CD14-positive monocyte (primary cell): ENCODE data around the gene CHMP2A. TPM values are rescaled to one million over a fixed set of nuclear protein-coding genes. Genes with fewer than 3 reads are reported as not detected.

Source experiments
- DNase-seq, 3 donors: peaks; one replicate each; pipeline ENCODE4 v3.0.0-alpha.2; 2011 to 2022
- H2AFZ ChIP-seq: 2 replicates; pipeline ENCODE4 v1.6.0; 2012; ENCODE audit warnings: mild to moderate bottlenecking, low read depth, low read length, inconsistent platforms; ENCODE audit not compliant: insufficient read depth, poor library complexity, severe bottlenecking
- H3K27ac ChIP-seq, 2 donors: 1 replicate in 1 of 2; 2 replicates in 1 of 2; pipeline ENCODE4 v1.5.1; 2012 to 2013; ENCODE audit warnings: low read length in 2 of 2, control low read depth in 1 of 2, inconsistent platforms in 1 of 2, low read depth in 1 of 2, mild to moderate bottlenecking in 1 of 2
- H3K27me3 ChIP-seq, 2 donors: one replicate each; pipeline versions ENCODE4 v1.6.0 to v1.6.1; 2011 to 2013; ENCODE audit warnings: low read length in 2 of 2; ENCODE audit not compliant: control insufficient read depth in 2 of 2, insufficient read depth in 2 of 2
- H3K36me3 ChIP-seq, 2 donors: replicated peaks in 1 of 2; 1 replicate in 1 of 2; 2 replicates in 1 of 2; pipeline versions ENCODE4 v1.5.1 to v1.6.1; 2012 to 2013; ENCODE audit warnings: low read length in 2 of 2, control low read depth in 1 of 2, inconsistent platforms in 1 of 2, mild to moderate bottlenecking in 1 of 2; ENCODE audit not compliant: insufficient read depth in 2 of 2, control insufficient read depth in 1 of 2
- H3K4me1 ChIP-seq, 2 donors: 1 replicate in 1 of 2; 2 replicates in 1 of 2; pipeline versions ENCODE4 v1.5.1 to v1.6.1; 2012 to 2013; ENCODE audit warnings: low read length in 2 of 2, control low read depth in 1 of 2, inconsistent platforms in 1 of 2, mild to moderate bottlenecking in 1 of 2, moderate library complexity in 1 of 2; ENCODE audit not compliant: insufficient read depth in 2 of 2, control insufficient read depth in 1 of 2
- H3K4me2 ChIP-seq: replicated peaks from 2 replicates; pipeline ENCODE3; 2012; ENCODE audit warnings: low read length, moderate library complexity, mild to moderate bottlenecking; ENCODE audit not compliant: poor library complexity, severe bottlenecking; ENCODE audit errors: extremely low read depth
- H3K4me3 ChIP-seq, 3 experiments: fragments of 200-600 bp in 1 of 3; sonication (generic) in 1 of 3; replicated peaks in 1 of 3; 1 replicate in 2 of 3; 2 replicates in 1 of 3; pipeline ENCODE4 v1.5.1; 2011 to 2013; ENCODE audit warnings: low read length in 3 of 3, mild to moderate bottlenecking in 3 of 3, control low read depth in 2 of 3, low read depth in 2 of 3, inconsistent platforms in 1 of 3, moderate library complexity in 1 of 3
- H3K79me2 ChIP-seq: 2 replicates; pipeline ENCODE4 v1.6.0; 2012; ENCODE audit warnings: mild to moderate bottlenecking, control low read depth, inconsistent platforms, low read length, moderate library complexity; ENCODE audit not compliant: insufficient read depth
- H3K9ac ChIP-seq: 2 replicates; pipeline ENCODE4 v1.6.0; 2017; ENCODE audit warnings: low read length, mild to moderate bottlenecking; ENCODE audit not compliant: insufficient read depth, poor library complexity, severe bottlenecking
- H3K9me3 ChIP-seq, 2 donors: replicated peaks in 1 of 2; 1 replicate in 1 of 2; 2 replicates in 1 of 2; pipeline versions ENCODE4 v1.5.1 to v1.6.1; 2012 to 2013; ENCODE audit warnings: low read length in 2 of 2, control low read depth in 1 of 2; ENCODE audit not compliant: control insufficient read depth in 1 of 2, insufficient read depth in 1 of 2
- H4K20me1 ChIP-seq: 2 replicates; pipeline ENCODE4 v1.6.0; 2012; ENCODE audit warnings: mild to moderate bottlenecking, low read length, control low read depth, moderate library complexity; ENCODE audit not compliant: insufficient read depth
- H3K27ac Mint-ChIP-seq, 7 donors: one replicate each; pipeline ENCODE4 v1.8.0; 2020; ENCODE audit warnings: mild to moderate bottlenecking in 7 of 7, mixed read lengths in 7 of 7, moderate library complexity in 6 of 7, inconsistent platforms in 2 of 7
- H3K27me3 Mint-ChIP-seq, 3 donors: one replicate each; pipeline ENCODE4 v1.8.0; 2021 to 2022; ENCODE audit warnings: low read depth in 3 of 3, mild to moderate bottlenecking in 3 of 3, mixed read lengths in 3 of 3, moderate library complexity in 3 of 3, inconsistent platforms in 1 of 3
- H3K36me3 Mint-ChIP-seq, 2 donors: one replicate each; pipeline ENCODE4 v1.8.0; 2020; ENCODE audit warnings: mixed read lengths in 2 of 2, inconsistent platforms in 1 of 2, mild to moderate bottlenecking in 1 of 2
- H3K4me1 Mint-ChIP-seq: one replicate; pipeline ENCODE4 v1.8.0; 2020; ENCODE audit warnings: mild to moderate bottlenecking, mixed read lengths
- H3K4me3 Mint-ChIP-seq, 2 donors: one replicate each; pipeline ENCODE4 v1.8.0; 2020; ENCODE audit warnings: mild to moderate bottlenecking in 2 of 2, mixed read lengths in 2 of 2, moderate library complexity in 1 of 2
- H3K9me3 Mint-ChIP-seq, 7 donors: one replicate each; pipeline ENCODE4 v1.8.0; 2020 to 2022; ENCODE audit warnings: mixed read lengths in 7 of 7, mild to moderate bottlenecking in 6 of 7, moderate library complexity in 6 of 7, inconsistent platforms in 2 of 7
- WGBS: methylation state at CpG from one replicate; pipeline ENCODE4 v1.1.5; 2013; ENCODE audit warnings: missing lambda C conversion rate; ENCODE audit not compliant: insufficient coverage; 5-methylcytosine and 5-hydroxymethylcytosine counted together
- intact Hi-C, 2 donors: fragments of 100-400 bp; cut with micrococcal nuclease; formaldehyde crosslinking; loops; one replicate each; pipeline versions ENCODE4 v1.15.0 to v1.15.1; 2023
- polyA plus RNA-seq, 3 donors: library from polyadenylated mRNA; depleted of rRNA in 1 of 3; unstranded in 2 of 3; stranded (reverse) in 1 of 3; fragments of 300-500 nt in 2 of 3; fragments of >200 nt in 1 of 3; fragmentation: Illumina TruSeq in 2 of 3; gene quantifications; 1 replicate in 2 of 3; 2 replicates in 1 of 3; pipeline ENCODE4 v1.2.3, GENCODE V29; 2012 to 2021
- TF ChIP-seq, protein P1 (sequence below): fragments of 200-600 bp; IDR thresholded peaks from one replicate; pipeline ENCODE4 v1.8.0; 2022; ENCODE audit warnings: antibody characterized with exemption, mild to moderate bottlenecking

CHMP2A gene
- polyA plus RNA-seq, 3 donors, result 228 to 323 (median 290) TPM

DNA sequence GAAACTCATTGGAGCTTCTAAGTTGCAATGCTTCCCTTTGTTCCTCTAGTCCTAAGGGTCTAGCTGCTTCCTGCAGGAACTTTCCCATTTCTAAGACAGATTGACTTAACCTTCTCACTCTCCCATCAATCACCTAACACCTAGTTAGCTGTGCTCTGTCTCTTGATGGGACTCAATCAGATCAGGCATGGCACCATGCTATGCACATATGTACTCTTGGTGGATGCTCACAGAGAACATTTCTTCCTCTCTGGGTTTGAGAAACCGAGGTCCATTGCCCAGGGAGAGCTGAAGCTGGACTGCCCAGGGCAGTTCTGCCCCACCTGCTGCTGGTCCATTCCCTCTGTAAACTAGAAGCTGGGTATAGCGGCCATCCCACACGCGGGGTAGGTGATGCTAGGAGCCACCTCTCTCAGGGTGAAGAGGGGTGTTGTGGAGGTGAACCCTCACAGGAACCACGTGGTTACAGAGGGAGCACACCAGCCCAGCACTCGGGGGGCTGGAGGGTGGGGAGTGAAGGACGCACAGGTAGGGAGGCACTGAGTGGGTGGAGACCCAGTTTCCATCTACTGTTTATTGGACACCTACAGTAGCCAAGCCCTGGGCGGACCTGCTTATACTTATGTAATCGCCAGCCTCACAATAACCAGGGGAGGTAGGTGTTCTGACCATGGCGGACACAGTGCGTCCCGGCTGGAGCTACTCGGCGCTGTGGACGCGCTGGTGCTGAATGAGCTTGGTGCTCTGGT lies 6.6 kb upstream of the CHMP2A start:
- H3K9me3 Mint-ChIP-seq, result peaks cover 0 to 17% (median 8%) of the 10 kb centered on the region in 7 donors
- no peak overlapping the region for H3K4me3 ChIP-seq

GRCh38 chr19:58560921-58561320 lies 6.0 kb upstream of the CHMP2A start:
- Mint-ChIP-seq H3K4me3 (peak overlapping the region in 1 of 2 donors; percentile 84), H3K27ac (peak overlapping the region in 1 of 7 donors; percentile 43), H3K36me3 (peaks cover 19 to 20% of the 10 kb centered on the region in 2 donors), H3K27me3 (peaks cover 39 to 45% (median 39%) of the 10 kb centered on the region in 3 donors), H3K9me3 (peaks cover 0 to 17% (median 8%) of the 10 kb centered on the region in 7 donors), H3K4me1 (peaks cover 59% of the 10 kb centered on the region)
- DNase-seq, result no peak
- Histone ChIP-seq H3K4me3 (no peak overlapping the region), H3K4me1 (peaks cover 51 to 59% of the 10 kb centered on the region in 2 donors), H3K4me2 (no peak overlapping the region), H3K36me3 (peaks cover 11 to 14% of the 10 kb centered on the region in 2 donors), H3K9ac (no peak overlapping the region), H3K27ac (no peak overlapping the region), H2AFZ (no peak overlapping the region), H4K20me1 (peaks cover 14% of the 10 kb centered on the region), H3K9me3 (peaks cover 0 to 13% of the 10 kb centered on the region in 2 donors), H3K79me2 (peaks cover 22% of the 10 kb centered on the region), H3K27me3 (peaks cover 23 to 39% of the 10 kb centered on the region in 2 donors)
- intact Hi-C loops, result loop anchor here in 1 of 2 donors (1.0 kb wide), 1 partner anchor 10 kb away; no protein-coding TSS in a partner anchor
- TF ChIP-seq, protein P1, sequence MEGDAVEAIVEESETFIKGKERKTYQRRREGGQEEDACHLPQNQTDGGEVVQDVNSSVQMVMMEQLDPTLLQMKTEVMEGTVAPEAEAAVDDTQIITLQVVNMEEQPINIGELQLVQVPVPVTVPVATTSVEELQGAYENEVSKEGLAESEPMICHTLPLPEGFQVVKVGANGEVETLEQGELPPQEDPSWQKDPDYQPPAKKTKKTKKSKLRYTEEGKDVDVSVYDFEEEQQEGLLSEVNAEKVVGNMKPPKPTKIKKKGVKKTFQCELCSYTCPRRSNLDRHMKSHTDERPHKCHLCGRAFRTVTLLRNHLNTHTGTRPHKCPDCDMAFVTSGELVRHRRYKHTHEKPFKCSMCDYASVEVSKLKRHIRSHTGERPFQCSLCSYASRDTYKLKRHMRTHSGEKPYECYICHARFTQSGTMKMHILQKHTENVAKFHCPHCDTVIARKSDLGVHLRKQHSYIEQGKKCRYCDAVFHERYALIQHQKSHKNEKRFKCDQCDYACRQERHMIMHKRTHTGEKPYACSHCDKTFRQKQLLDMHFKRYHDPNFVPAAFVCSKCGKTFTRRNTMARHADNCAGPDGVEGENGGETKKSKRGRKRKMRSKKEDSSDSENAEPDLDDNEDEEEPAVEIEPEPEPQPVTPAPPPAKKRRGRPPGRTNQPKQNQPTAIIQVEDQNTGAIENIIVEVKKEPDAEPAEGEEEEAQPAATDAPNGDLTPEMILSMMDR, result no peak

More for the DNA sequence above, 6.6 kb upstream of the CHMP2A start:
- peaks cover 15% of the 10 kb centered on the region for H3K79me2 ChIP-seq
- H3K9ac ChIP-seq, result no peak overlapping the region
- intact Hi-C loops, result loop anchor here in 1 of 2 donors (1.0 kb wide), 1 partner anchor 10 kb away; no protein-coding TSS in a partner anchor
- peak in 1 of 3 donors; percentile 5 for DNase-seq
- no peak overlapping the region for H3K27ac ChIP-seq
- H3K4me1 Mint-ChIP-seq, result peaks cover 53% of the 10 kb centered on the region
- H3K36me3 ChIP-seq, result peaks cover 5 to 8% of the 10 kb centered on the region in 2 donors
- peaks cover 17 to 19% of the 10 kb centered on the region in 2 donors for H3K36me3 Mint-ChIP-seq
- H3K4me3 Mint-ChIP-seq, result peak overlapping the region; percentile 16 to 84
- no peak overlapping the region for H3K4me2 ChIP-seq
- H3K4me1 ChIP-seq, result peaks cover 49 to 53% of the 10 kb centered on the region in 2 donors
- H3K27me3 ChIP-seq, result peaks cover 23 to 39% of the 10 kb centered on the region in 2 donors
- 77% methylated on average over 11 of the region's 16 CpGs for WGBS
- H2AFZ ChIP-seq, result no peak overlapping the region
- H3K27ac Mint-ChIP-seq, result no peak overlapping the region
- TF ChIP-seq, protein P1, result no peak
- peaks cover 39 to 45% (median 39%) of the 10 kb centered on the region in 3 donors for H3K27me3 Mint-ChIP-seq
- H4K20me1 ChIP-seq, result peaks cover 14% of the 10 kb centered on the region
- peaks cover 0 to 13% of the 10 kb centered on the region in 2 donors for H3K9me3 ChIP-seq
